Thyroid gland (tissue), 4 donors: ENCODE data around the gene IMP3. TPM values are rescaled to one million over a fixed set of nuclear protein-coding genes. Genes with fewer than 3 reads are reported as not detected.

Source experiments
- DNase-seq, 2 donors: peaks; one replicate each; pipeline ENCODE4 v3.0.0-alpha.2; 2019
- H3K27ac ChIP-seq, 3 donors: fragments of 200-600 bp; sonication (generic); 1 replicate in 2 of 3; 2 replicates in 1 of 3; pipeline ENCODE4 v1.5.1; 2016 to 2019; ENCODE audit warnings: mild to moderate bottlenecking in 1 of 3, moderate library complexity in 1 of 3
- H3K27me3 ChIP-seq: fragments of 200-600 bp; sonication (generic); one replicate; pipeline ENCODE4 v1.5.1; 2019
- H3K36me3 ChIP-seq, 2 donors: fragments of 200-600 bp; sonication (generic); one replicate each; pipeline ENCODE4 v1.5.1; 2016 to 2019
- H3K4me1 ChIP-seq, 2 donors: fragments of 200-600 bp; sonication (generic); one replicate each; pipeline ENCODE4 v1.5.1; 2017 to 2019
- H3K4me3 ChIP-seq, 3 donors: fragments of 200-600 bp; sonication (generic); replicated peaks in 1 of 3; 1 replicate in 2 of 3; 2 replicates in 1 of 3; pipeline ENCODE4 v1.5.1; 2016; ENCODE audit warnings: mild to moderate bottlenecking in 1 of 3
- H3K9me3 ChIP-seq: fragments of 200-600 bp; sonication (generic); one replicate; pipeline ENCODE4 v1.5.1; 2017
- CTCF ChIP-seq, 6 experiments: fragments of 200-600 bp in 3 of 6; fragments of 450-650 bp in 3 of 6; sonication (generic) in 3 of 6; IDR thresholded peaks; one replicate each; pipeline ENCODE4 v1.5.1; 2016 to 2019; ENCODE audit warnings: antibody characterized with exemption in 6 of 6, mild to moderate bottlenecking in 2 of 6, inconsistent platforms in 1 of 6, moderate library complexity in 1 of 6
- POLR2A ChIP-seq, 2 donors: fragments of 450-650 bp; IDR thresholded peaks; one replicate each; pipeline ENCODE4 v1.6.1; 2017; ENCODE audit warnings: antibody characterized with exemption in 2 of 2, mild to moderate bottlenecking in 2 of 2, moderate library complexity in 1 of 2
- WGBS, 2 donors: methylation state at CpG; one replicate each; pipeline ENCODE4 v1.1.5; 2017; 5-methylcytosine and 5-hydroxymethylcytosine counted together
- intact Hi-C: fragments of 100-400 bp; cut with DNase I; formaldehyde crosslinking; loops from one replicate; pipeline ENCODE4 v1.15.1; 2023
- total RNA-seq, 4 donors: library from RNA; depleted of rRNA; stranded (reverse); fragments of >200 nt; gene quantifications; one replicate each; pipeline ENCODE4 v1.2.3, GENCODE V29; 2016

The IMP3 gene
- total RNA-seq, 4 donors from 2014 or later = 75.2 to 187 (median 133) TPM

GRCh38 chr15:75672646-75673425 lies 32.8 kb upstream of the IMP3 start:
- H3K27ac ChIP-seq = peak overlapping the region; percentile 42 to 73 (median 73)
- DNase-seq = peak; percentile 72 to 74
- H3K36me3 ChIP-seq = no peaks in the 10 kb centered on the region
- H3K9me3 ChIP-seq = no peaks in the 10 kb centered on the region
- TF ChIP-seq POLR2A (IDR thresholded peaks at IDR 0.05) = no peak
- TF ChIP-seq CTCF (IDR thresholded peaks at IDR 0.05) = no peak
- no peak overlapping the region for H3K4me3 ChIP-seq
- WGBS, 2 donors = 36 to 56% methylated on average over 8 to 14 of the region's 14 CpGs
- no peaks in the 10 kb centered on the region for H3K27me3 ChIP-seq
- intact Hi-C loops = no loop called here
- peaks cover 18 to 28% of the 10 kb centered on the region in 2 donors for H3K4me1 ChIP-seq

DNA sequence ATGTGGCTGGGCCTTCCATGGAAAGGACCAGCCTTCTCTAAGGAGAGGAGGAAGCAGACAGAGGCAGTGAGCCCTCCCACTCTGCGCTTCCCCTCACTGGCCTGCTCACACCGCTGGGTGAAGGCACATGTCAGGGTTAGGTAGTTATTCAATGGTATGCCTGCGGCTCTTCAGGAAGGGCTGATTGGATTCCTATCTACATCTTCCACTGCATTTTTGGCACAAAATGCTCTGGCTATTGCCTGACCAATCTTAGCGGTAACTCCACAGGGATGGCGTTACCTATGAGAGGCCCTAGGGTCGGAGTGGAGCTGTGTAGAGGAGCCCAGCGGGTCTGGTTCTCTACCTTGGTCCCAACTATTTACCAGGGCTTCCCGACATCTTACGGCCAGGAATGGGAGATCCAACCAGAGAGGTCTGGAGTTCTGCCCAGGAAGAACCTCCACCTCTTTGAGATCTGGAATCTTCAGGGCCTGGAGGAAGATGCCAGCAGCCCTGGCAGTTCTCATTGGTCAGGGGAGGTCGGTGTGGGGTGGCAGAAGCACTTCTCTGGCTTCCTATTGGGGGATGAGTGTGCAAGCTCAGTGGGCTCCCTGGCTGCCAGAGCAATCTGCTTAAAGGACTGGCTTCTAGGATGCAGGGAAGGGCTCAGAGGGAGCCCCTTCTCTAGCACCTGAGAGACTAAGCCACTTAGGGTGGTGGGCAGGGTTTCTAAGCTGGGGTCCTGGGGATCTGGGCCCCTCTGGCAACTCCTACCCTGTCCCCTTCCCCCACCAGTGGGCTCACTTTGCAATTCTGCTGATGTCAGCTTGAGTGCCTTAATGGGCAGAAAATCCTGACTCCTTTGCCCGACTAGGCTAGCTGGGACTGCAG lies 31.9 kb upstream of the IMP3 start:
- Histone ChIP-seq H3K27ac (peak overlapping the region in 2 of 3 donors; percentile 73), H3K4me1 (peaks cover 18 to 37% of the 10 kb centered on the region in 2 donors), H3K36me3 (no peaks in the 10 kb centered on the region), H3K27me3 (no peaks in the 10 kb centered on the region), H3K9me3 (no peaks in the 10 kb centered on the region), H3K4me3 (no peak overlapping the region)
- WGBS, 2 donors = 80 to 84% methylated on average over 10 to 11 of the region's 11 CpGs
- intact Hi-C loops = no loop called here
- DNase-seq = no peak
- TF ChIP-seq POLR2A (IDR thresholded peaks at IDR 0.05) (no peak), CTCF (IDR thresholded peaks at IDR 0.05) (no peak)

- H3K27me3 ChIP-seq = no peaks in the 10 kb centered on the region
- no peaks in the 10 kb centered on the region for H3K36me3 ChIP-seq
- no peaks in the 10 kb centered on the region for H3K9me3 ChIP-seq
- H3K4me3 ChIP-seq = no peak overlapping the region
- no peak overlapping the region for H3K27ac ChIP-seq
- intact Hi-C loops = no loop called here
- peaks cover 23 to 41% of the 10 kb centered on the region in 2 donors for H3K4me1 ChIP-seq
- no peak for TF ChIP-seq POLR2A (IDR thresholded peaks at IDR 0.05)
- no peak for TF ChIP-seq CTCF (IDR thresholded peaks at IDR 0.05)
- DNase-seq = no peak
- 81 to 100% methylated on average over 2 to 6 of the region's 6 CpGs for WGBS, 2 donors
Observed at GRCh38 chr15:75669879-75670212, 29.8 kb upstream of the IMP3 start.

DNA sequence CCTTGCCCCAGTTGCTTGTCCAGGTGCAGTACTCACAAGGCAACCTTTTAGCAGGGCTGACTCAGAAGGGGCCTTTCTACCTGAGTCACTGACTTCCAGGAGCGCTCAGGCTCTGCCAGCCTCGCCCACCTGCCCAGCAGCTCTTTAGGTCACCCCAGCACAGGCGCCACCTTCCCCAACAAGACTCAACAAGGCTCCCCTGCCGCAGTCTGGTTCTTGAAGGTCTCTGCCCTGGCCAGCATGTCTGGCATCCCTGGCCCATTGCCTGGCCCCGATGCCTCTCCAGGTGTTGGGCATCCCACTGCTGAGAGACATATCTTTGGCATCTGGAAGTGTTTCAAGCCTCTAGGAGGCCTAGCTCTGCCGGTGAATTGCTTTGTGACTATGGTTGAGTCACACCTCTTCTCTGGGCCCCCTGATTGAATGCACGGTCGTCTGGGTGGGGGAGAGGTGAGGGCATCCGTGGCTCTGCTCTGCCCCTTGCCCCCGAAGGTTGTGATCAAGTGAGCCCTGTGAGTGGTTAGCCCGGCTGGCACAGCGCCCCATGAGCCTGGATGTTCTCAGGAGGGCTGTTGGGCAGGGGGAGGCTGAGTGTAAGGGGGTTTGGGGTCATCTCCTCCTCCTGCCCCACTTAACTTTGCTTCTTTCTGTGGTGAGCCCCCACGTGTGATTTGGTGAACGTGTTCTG lies 29.3 kb upstream of the IMP3 start:
- WGBS, 2 donors = 64 to 78% methylated on average over 9 to 10 of the region's 14 CpGs
- H3K4me1 ChIP-seq = peaks cover 23 to 41% of the 10 kb centered on the region in 2 donors
- no peak for TF ChIP-seq POLR2A (IDR thresholded peaks at IDR 0.05)
- peak; percentile 21 to 48 for DNase-seq
- H3K36me3 ChIP-seq = no peaks in the 10 kb centered on the region
- intact Hi-C loops = no loop called here
- H3K4me3 ChIP-seq = no peak overlapping the region
- peak overlapping the region in 1 of 3 donors; percentile 39 for H3K27ac ChIP-seq
- no peaks in the 10 kb centered on the region for H3K9me3 ChIP-seq
- H3K27me3 ChIP-seq = no peaks in the 10 kb centered on the region

GRCh38 chr15:75666823-75667501 lies 26.9 kb upstream of the IMP3 start:
- Histone ChIP-seq H3K4me3 (no peak overlapping the region), H3K36me3 (no peaks in the 10 kb centered on the region)
- no peak for DNase-seq

More at GRCh38 chr15:75666823-75667501, 26.9 kb upstream of the IMP3 start:
- Histone ChIP-seq H3K27me3 (no peaks in the 10 kb centered on the region), H3K4me1 (peaks cover 5 to 20% of the 10 kb centered on the region in 2 donors), H3K27ac (peak overlapping the region in 2 of 3 donors; percentile 24 to 61), H3K9me3 (no peaks in the 10 kb centered on the region)
- WGBS, 2 donors = 58 to 67% methylated on average over 10 to 13 of the region's 15 CpGs
- no peak for TF ChIP-seq POLR2A (IDR thresholded peaks at IDR 0.05)
- TF ChIP-seq CTCF (IDR thresholded peaks at IDR 0.05) = no peak
- intact Hi-C loops = no loop called here
